GM12878 (cell line): ENCODE measurements around the gene PRKAG2. TPM values are rescaled to one million over a fixed set of nuclear protein-coding genes. Genes with fewer than 3 reads are reported as not detected.

Experiments used
- ATAC-seq: fragments of 200-7000 bp; cut with Tn5 transposase; 3 replicates; pipeline ENCODE4 v1.9.1; 2020; ENCODE audit warnings: mild to moderate bottlenecking, moderate library complexity
- BruUV-seq: library from RNA; stranded (reverse); fragments of 400-500 nt; replicated peaks from 2 replicates; lab custom pipeline; 2021; lab: Mats Ljungman, UMichigan
- CTCF ChIA-PET: fragments of 300-600 bp; sonication (Branson Sonifier 250); formaldehyde crosslinking; extraction: SDS; loops from one replicate; lab custom pipeline; 2021; ENCODE audit warnings: inconsistent platforms; lab: Yijun Ruan, JAX
- POLR2A ChIA-PET: fragments of 350-600 bp; formaldehyde crosslinking; extraction: SDS; loops from one replicate; lab custom pipeline; 2021; ENCODE audit warnings: inconsistent platforms; lab: Charles Lee
- RAD21 ChIA-PET: fragments of 300-600 bp; sonication (Branson Sonifier 250); formaldehyde crosslinking; loops from one replicate; lab custom pipeline; 2023; ENCODE audit warnings: antibody characterized with exemption; ENCODE audit not compliant: unreplicated experiment; lab: Charles Lee
- SMC1A ChIA-PET: fragments of 300-600 bp; sonication (Branson Sonifier 250); formaldehyde crosslinking; loops from one replicate; lab custom pipeline; 2023; ENCODE audit not compliant: unreplicated experiment, uncharacterized antibody; lab: Charles Lee
- DNase-seq: peaks from one replicate; pipeline ENCODE4 v3.0.0-alpha.2; 2011; ENCODE audit warnings: low read depth, low spot score
- FAIRE-seq: peaks from 3 replicates; lab custom pipeline; 2011; peaks lifted over from hg19 to GRCh38; lab: Jason Lieb, UNC
- H2AFZ ChIP-seq: 2 replicates; pipeline ENCODE4 v1.6.0; 2011; ENCODE audit warnings: low read depth, low read length, control low read depth; ENCODE audit not compliant: control insufficient read depth
- H3K27ac ChIP-seq: 2 replicates; pipeline ENCODE4 v1.5.1; 2011; ENCODE audit warnings: control low read depth; ENCODE audit not compliant: control insufficient read depth, insufficient read depth
- H3K27me3 ChIP-seq, 2 experiments: replicated peaks in 1 of 2; 2 replicates each; pipeline versions ENCODE4 v1.6.0 to v1.6.1; 2011; ENCODE audit warnings: low read length in 1 of 2; ENCODE audit not compliant: control insufficient read depth in 2 of 2, insufficient read depth in 2 of 2
- H3K36me3 ChIP-seq, 2 experiments: 2 replicates each; pipeline ENCODE4 v1.5.1; 2011; ENCODE audit warnings: low read length in 1 of 2; ENCODE audit not compliant: control insufficient read depth in 2 of 2, insufficient read depth in 2 of 2
- H3K4me1 ChIP-seq: 2 replicates; pipeline ENCODE4 v1.6.1; 2011; ENCODE audit warnings: mild to moderate bottlenecking, low read length, moderate library complexity, mixed read lengths; ENCODE audit not compliant: control insufficient read depth, insufficient read depth
- H3K4me2 ChIP-seq: 2 replicates; pipeline ENCODE4 v1.6.0; 2011; ENCODE audit warnings: control low read depth; ENCODE audit not compliant: control insufficient read depth, insufficient read depth
- H3K4me3 ChIP-seq: fragments of 200-600 bp; sonication (generic); 2 replicates; pipeline ENCODE4 v1.5.1; 2016
- H3K79me2 ChIP-seq: 2 replicates; pipeline ENCODE4 v1.6.0; 2011; ENCODE audit warnings: low read length; ENCODE audit not compliant: control insufficient read depth, insufficient read depth
- H3K9ac ChIP-seq: 2 replicates; pipeline ENCODE4 v1.8.0; 2011; ENCODE audit warnings: low read length, control low read depth, mixed read lengths; ENCODE audit not compliant: control insufficient read depth, insufficient read depth
- H3K9me3 ChIP-seq: replicated peaks from 3 replicates; pipeline ENCODE4 v1.5.1; 2011; ENCODE audit warnings: mild to moderate bottlenecking, low read length; ENCODE audit not compliant: control insufficient read depth, insufficient read depth
- H4K20me1 ChIP-seq: 2 replicates; pipeline ENCODE4 v1.6.0; 2011; ENCODE audit not compliant: control insufficient read depth, insufficient read depth
- BCL3 ChIP-seq: IDR thresholded peaks from 2 replicates; pipeline ENCODE4 v1.6.1; 2011; ENCODE audit warnings: borderline replicate concordance, low read depth, mild to moderate bottlenecking, moderate library complexity, low read length; ENCODE audit not compliant: insufficient read depth, poor library complexity, severe bottlenecking
- E2F4 ChIP-seq: IDR thresholded peaks from 2 replicates; pipeline ENCODE4 v1.6.1; 2012; ENCODE audit warnings: low read depth, low read length, improper control_type of control experiment
- EED ChIP-seq: sonication (generic); IDR thresholded peaks from 2 replicates; pipeline ENCODE4 v1.6.1; 2016; ENCODE audit warnings: antibody characterized with exemption, low read depth
- EGR1 ChIP-seq, 2 experiments: IDR thresholded peaks; 1 replicate in 1 of 2; 2 replicates in 1 of 2; pipeline ENCODE4 v1.6.1; 2011 to 2012; ENCODE audit warnings: low read depth in 2 of 2, low read length in 2 of 2, borderline replicate concordance in 1 of 2, mild to moderate bottlenecking in 1 of 2, moderate library complexity in 1 of 2
- EZH2 ChIP-seq: IDR thresholded peaks from 2 replicates; pipeline ENCODE4 v1.6.1; 2012; ENCODE audit warnings: low read depth, mild to moderate bottlenecking, control low read depth, inconsistent platforms, low read length, borderline replicate concordance; ENCODE audit not compliant: control insufficient read depth
- HDGF ChIP-seq: fragments of 450-650 bp; IDR thresholded peaks from 2 replicates; pipeline ENCODE4 v1.6.1; 2016; ENCODE audit warnings: antibody characterized with exemption
- MTA3 ChIP-seq: IDR thresholded peaks from 2 replicates; pipeline ENCODE4 v1.6.1; 2012; ENCODE audit warnings: low read length, inconsistent platforms, borderline replicate concordance
- MYB ChIP-seq: fragments of 150-350 bp; IDR thresholded peaks from 2 replicates; pipeline ENCODE4 v1.6.1; 2014; ENCODE audit warnings: mild to moderate bottlenecking, low read depth, low read length, borderline replicate concordance
- NFIC ChIP-seq: IDR thresholded peaks from 2 replicates; pipeline ENCODE4 v1.6.1; 2012; ENCODE audit warnings: low read depth, mild to moderate bottlenecking, inconsistent platforms, low read length, moderate library complexity
- PBX3 ChIP-seq: IDR thresholded peaks from 2 replicates; pipeline ENCODE4 v1.6.1; 2011; ENCODE audit warnings: mild to moderate bottlenecking, low read depth, low read length, moderate library complexity; ENCODE audit not compliant: insufficient replicate concordance
- PML ChIP-seq: IDR thresholded peaks from 2 replicates; pipeline ENCODE4 v1.6.1; 2012; ENCODE audit warnings: low read length, inconsistent platforms
- POLR2AphosphoS2 ChIP-seq: IDR thresholded peaks from 2 replicates; pipeline ENCODE4 v1.6.1; 2011; ENCODE audit warnings: low read depth, mild to moderate bottlenecking, low read length, improper control_type of control experiment, moderate library complexity
- RAD51 ChIP-seq: fragments of 450-650 bp; IDR thresholded peaks from 2 replicates; pipeline ENCODE4 v1.6.1; 2016; ENCODE audit warnings: moderate library complexity, mild to moderate bottlenecking, inconsistent platforms
- RELA ChIP-seq: fragments of 450-650 bp; IDR thresholded peaks from 2 replicates; pipeline ENCODE4 v1.8.0; 2014; ENCODE audit warnings: borderline replicate concordance; ENCODE audit not compliant: partially characterized antibody
- TCF12 ChIP-seq: IDR thresholded peaks from 2 replicates; pipeline ENCODE4 v1.6.1; 2011; ENCODE audit warnings: low read depth, mild to moderate bottlenecking, low read length
- TCF7 ChIP-seq: IDR thresholded peaks from 2 replicates; pipeline ENCODE4 v1.6.1; 2014; ENCODE audit warnings: antibody characterized with exemption, borderline replicate concordance
- USF2 ChIP-seq: IDR thresholded peaks from 2 replicates; pipeline ENCODE4 v1.6.1; 2011; ENCODE audit warnings: low read depth, low read length, improper control_type of control experiment, borderline replicate concordance
- ZNF207 ChIP-seq: fragments of 450-650 bp; IDR thresholded peaks from 2 replicates; pipeline ENCODE4 v1.6.1; 2014; ENCODE audit warnings: antibody characterized with exemption, mild to moderate bottlenecking, borderline replicate concordance
- WGBS: methylation state at CpG from one replicate; pipeline ENCODE4 v1.1.6; 2016; ENCODE audit warnings: low lambda C conversion rate; ENCODE audit not compliant: insufficient replicate concordance, insufficient coverage; ENCODE audit errors: missing lambda C conversion rate; 5-methylcytosine and 5-hydroxymethylcytosine counted together
- in situ Hi-C: fragments of 300-500 bp; cut with MboI; formaldehyde crosslinking; loops from 9 replicates; pipeline ENCODE4 v1.14.3; 2018; ENCODE audit warnings: mixed read lengths
- intact Hi-C: fragments of 100-400 bp; cut with micrococcal nuclease; formaldehyde crosslinking; loops from one replicate; pipeline ENCODE4 v1.14.2; 2022; ENCODE audit not compliant: unreplicated experiment
- polyA plus RNA-seq, 11 experiments: library from polyadenylated mRNA; depleted of rRNA in 4 of 11; unstranded in 6 of 11; stranded (reverse) in 5 of 11; fragments of >200 nt; fragmentation: Nextera tagmentation in 4 of 11; fragmentation: Illumina TruSeq in 1 of 11; extraction: Ambion mirVana in 4 of 11; extraction: Trizol in 1 of 11; gene quantifications; 1 replicate in 1 of 11; 2 replicates in 10 of 11; pipeline versions ENCODE4 v1.2.1 to v1.2.3, GENCODE V29; 2011 to 2016; ENCODE audit warnings: inconsistent platforms in 2 of 11, missing spikeins in 2 of 11, low read depth in 1 of 11
- total RNA-seq, 4 experiments: library from RNA; depleted of rRNA in 3 of 4; stranded (reverse); fragments of >200 nt in 3 of 4; fragmentation: Illumina TruSeq in 1 of 4; extraction: Trizol in 1 of 4; gene quantifications; 2 replicates each; pipeline versions ENCODE4 v1.2.1 to v1.2.3, GENCODE V29; 2013 to 2021

PRKAG2 gene
- total and polyA plus RNA-seq, 10 of the 15 experiments (the other 5 are each of a cell fraction or from before 2014, with no cell fraction given), result 3.4 to 8.9 (median 6.8) TPM

GRCh38 chr7:151783958-151784575 is 92.8 kb downstream of the PRKAG2 start:
- WGBS, result 96% methylated on average over 18 of the region's 18 CpGs
- DNase-seq, result no peak
- no peaks in the 10 kb centered on the region for H3K79me2 ChIP-seq
- no peak overlapping the region for H3K4me2 ChIP-seq
- TF ChIP-seq RAD51, result no peak
- TF ChIP-seq PML, result no peak
- no peak for TF ChIP-seq EZH2
- TF ChIP-seq TCF12, result no peak
- no peak for TF ChIP-seq EED
- TF ChIP-seq BCL3, result no peak
- TF ChIP-seq MYB, result no peak
- TF ChIP-seq USF2, result no peak
- TF ChIP-seq PBX3, result no peak
- TF ChIP-seq TCF7, result no peak
- TF ChIP-seq ZNF207, result no peak
- TF ChIP-seq HDGF, result no peak
- TF ChIP-seq POLR2AphosphoS2, result no peak
- no peak for TF ChIP-seq MTA3
- no peak for TF ChIP-seq RELA
- no peak for TF ChIP-seq NFIC
- TF ChIP-seq EGR1 (IDR thresholded peaks at IDR 0.05; ENCODE audit: borderline replicate concordance in 1 of 2, low read depth in 2 of 2, low read length in 2 of 2), result no peak
- no peak for TF ChIP-seq E2F4
- in situ Hi-C loops (no loop called here), intact Hi-C loops (loop anchor here (10.0 kb wide), 1 partner anchor 241 kb away; the partner anchor contains the start of gene GALNT11)
- ChIA-PET CTCF (interaction anchor here (0.6 to 2.6 kb wide), 7 partner anchors 16 to 923 kb away, joined by 3 to 21 read pairs (median 5); no protein-coding TSS in a partner anchor), RAD21 (no interaction called here), POLR2A (no interaction called here), SMC1A (no interaction called here)
- no TSS peak for BruUV-seq
- H3K4me3 ChIP-seq, result no peak overlapping the region
- H4K20me1 ChIP-seq, result no peaks in the 10 kb centered on the region
- no peaks in the 10 kb centered on the region for H3K4me1 ChIP-seq
- H3K27ac ChIP-seq, result no peak overlapping the region
- no peaks in the 10 kb centered on the region for H3K9me3 ChIP-seq
- ATAC-seq, result no peak
- no peak overlapping the region for H2AFZ ChIP-seq
- H3K36me3 ChIP-seq, result no peaks in the 10 kb centered on the region
- H3K9ac ChIP-seq, result no peak overlapping the region
- no peak for FAIRE-seq
- H3K27me3 ChIP-seq, result no peaks in the 10 kb centered on the region; a peak in 1 of 4 replicates
